ENCODE data around the gene CHERP.
"Not testable (repeated sequence)": the region's sequence is repeated elsewhere in the genome, so short reads cannot be mapped to it uniquely, and the experiment has no call there.

DNA sequence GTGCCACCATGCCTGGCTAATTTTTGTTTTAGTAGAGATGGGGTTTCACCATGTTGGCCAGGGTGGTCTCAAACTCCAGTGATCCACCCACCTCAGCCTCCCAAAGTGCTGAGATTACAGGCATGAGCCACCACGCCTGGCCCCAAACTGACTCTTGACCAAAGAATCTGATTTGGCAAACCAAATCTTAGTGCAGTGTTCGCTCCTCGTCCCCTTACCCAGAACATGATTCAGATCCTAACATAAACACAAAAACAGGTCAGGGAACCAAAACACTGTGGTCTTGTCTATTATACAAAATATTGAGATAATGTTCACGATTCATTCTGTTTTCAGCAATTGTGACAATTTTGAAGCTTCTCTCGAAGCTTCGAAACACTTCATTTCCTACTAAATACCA, 9.7 kb upstream of the CHERP start:
- TF ChIP-seq FOXP2 (optimal IDR thresholded peaks at IDR 0.05; ENCODE audit: control extremely low read depth, extremely low read length, insufficient read depth); POLR2AphosphoS5 (IDR thresholded peaks at IDR 0.05; ENCODE audit: borderline replicate concordance, low read depth, low read length); EZH2 (IDR thresholded peaks at IDR 0.05): not testable (repeated sequence)
